CD14-positive monocyte (primary cell): ENCODE measurements around the gene INSIG2. TPM values are rescaled to one million over a fixed set of nuclear protein-coding genes. Genes with fewer than 3 reads are reported as not detected.

Experiments used
- DNase-seq, 3 donors: peaks; one replicate each; pipeline ENCODE4 v3.0.0-alpha.2; 2011 to 2022
- H2AFZ ChIP-seq: 2 replicates; pipeline ENCODE4 v1.6.0; 2012; ENCODE audit warnings: mild to moderate bottlenecking, low read depth, low read length, inconsistent platforms; ENCODE audit not compliant: insufficient read depth, poor library complexity, severe bottlenecking
- H3K27ac ChIP-seq, 2 donors: 1 replicate in 1 of 2; 2 replicates in 1 of 2; pipeline ENCODE4 v1.5.1; 2012 to 2013; ENCODE audit warnings: low read length in 2 of 2, control low read depth in 1 of 2, inconsistent platforms in 1 of 2, low read depth in 1 of 2, mild to moderate bottlenecking in 1 of 2
- H3K27me3 ChIP-seq, 2 donors: one replicate each; pipeline versions ENCODE4 v1.6.0 to v1.6.1; 2011 to 2013; ENCODE audit warnings: low read length in 2 of 2; ENCODE audit not compliant: control insufficient read depth in 2 of 2, insufficient read depth in 2 of 2
- H3K36me3 ChIP-seq, 2 donors: replicated peaks in 1 of 2; 1 replicate in 1 of 2; 2 replicates in 1 of 2; pipeline versions ENCODE4 v1.5.1 to v1.6.1; 2012 to 2013; ENCODE audit warnings: low read length in 2 of 2, control low read depth in 1 of 2, inconsistent platforms in 1 of 2, mild to moderate bottlenecking in 1 of 2; ENCODE audit not compliant: insufficient read depth in 2 of 2, control insufficient read depth in 1 of 2
- H3K4me1 ChIP-seq, 2 donors: 1 replicate in 1 of 2; 2 replicates in 1 of 2; pipeline versions ENCODE4 v1.5.1 to v1.6.1; 2012 to 2013; ENCODE audit warnings: low read length in 2 of 2, control low read depth in 1 of 2, inconsistent platforms in 1 of 2, mild to moderate bottlenecking in 1 of 2, moderate library complexity in 1 of 2; ENCODE audit not compliant: insufficient read depth in 2 of 2, control insufficient read depth in 1 of 2
- H3K4me2 ChIP-seq: replicated peaks from 2 replicates; pipeline ENCODE3; 2012; ENCODE audit warnings: low read length, moderate library complexity, mild to moderate bottlenecking; ENCODE audit not compliant: poor library complexity, severe bottlenecking; ENCODE audit errors: extremely low read depth
- H3K4me3 ChIP-seq, 3 experiments: fragments of 200-600 bp in 1 of 3; sonication (generic) in 1 of 3; replicated peaks in 1 of 3; 1 replicate in 2 of 3; 2 replicates in 1 of 3; pipeline ENCODE4 v1.5.1; 2011 to 2013; ENCODE audit warnings: low read length in 3 of 3, mild to moderate bottlenecking in 3 of 3, control low read depth in 2 of 3, low read depth in 2 of 3, inconsistent platforms in 1 of 3, moderate library complexity in 1 of 3
- H3K79me2 ChIP-seq: 2 replicates; pipeline ENCODE4 v1.6.0; 2012; ENCODE audit warnings: mild to moderate bottlenecking, control low read depth, inconsistent platforms, low read length, moderate library complexity; ENCODE audit not compliant: insufficient read depth
- H3K9ac ChIP-seq: 2 replicates; pipeline ENCODE4 v1.6.0; 2017; ENCODE audit warnings: low read length, mild to moderate bottlenecking; ENCODE audit not compliant: insufficient read depth, poor library complexity, severe bottlenecking
- H3K9me3 ChIP-seq, 2 donors: replicated peaks in 1 of 2; 1 replicate in 1 of 2; 2 replicates in 1 of 2; pipeline versions ENCODE4 v1.5.1 to v1.6.1; 2012 to 2013; ENCODE audit warnings: low read length in 2 of 2, control low read depth in 1 of 2; ENCODE audit not compliant: control insufficient read depth in 1 of 2, insufficient read depth in 1 of 2
- H4K20me1 ChIP-seq: 2 replicates; pipeline ENCODE4 v1.6.0; 2012; ENCODE audit warnings: mild to moderate bottlenecking, low read length, control low read depth, moderate library complexity; ENCODE audit not compliant: insufficient read depth
- H3K27ac Mint-ChIP-seq, 7 donors: one replicate each; pipeline ENCODE4 v1.8.0; 2020; ENCODE audit warnings: mild to moderate bottlenecking in 7 of 7, mixed read lengths in 7 of 7, moderate library complexity in 6 of 7, inconsistent platforms in 2 of 7
- H3K27me3 Mint-ChIP-seq, 3 donors: one replicate each; pipeline ENCODE4 v1.8.0; 2021 to 2022; ENCODE audit warnings: low read depth in 3 of 3, mild to moderate bottlenecking in 3 of 3, mixed read lengths in 3 of 3, moderate library complexity in 3 of 3, inconsistent platforms in 1 of 3
- H3K36me3 Mint-ChIP-seq, 2 donors: one replicate each; pipeline ENCODE4 v1.8.0; 2020; ENCODE audit warnings: mixed read lengths in 2 of 2, inconsistent platforms in 1 of 2, mild to moderate bottlenecking in 1 of 2
- H3K4me1 Mint-ChIP-seq: one replicate; pipeline ENCODE4 v1.8.0; 2020; ENCODE audit warnings: mild to moderate bottlenecking, mixed read lengths
- H3K4me3 Mint-ChIP-seq, 2 donors: one replicate each; pipeline ENCODE4 v1.8.0; 2020; ENCODE audit warnings: mild to moderate bottlenecking in 2 of 2, mixed read lengths in 2 of 2, moderate library complexity in 1 of 2
- H3K9me3 Mint-ChIP-seq, 7 donors: one replicate each; pipeline ENCODE4 v1.8.0; 2020 to 2022; ENCODE audit warnings: mixed read lengths in 7 of 7, mild to moderate bottlenecking in 6 of 7, moderate library complexity in 6 of 7, inconsistent platforms in 2 of 7
- CTCF ChIP-seq: fragments of 200-600 bp; IDR thresholded peaks from one replicate; pipeline ENCODE4 v1.8.0; 2022; ENCODE audit warnings: antibody characterized with exemption, mild to moderate bottlenecking
- WGBS: methylation state at CpG from one replicate; pipeline ENCODE4 v1.1.5; 2013; ENCODE audit warnings: missing lambda C conversion rate; ENCODE audit not compliant: insufficient coverage; 5-methylcytosine and 5-hydroxymethylcytosine counted together
- intact Hi-C, 2 donors: fragments of 100-400 bp; cut with micrococcal nuclease; formaldehyde crosslinking; loops; one replicate each; pipeline versions ENCODE4 v1.15.0 to v1.15.1; 2023
- polyA plus RNA-seq, 3 donors: library from polyadenylated mRNA; depleted of rRNA in 1 of 3; unstranded in 2 of 3; stranded (reverse) in 1 of 3; fragments of 300-500 nt in 2 of 3; fragments of >200 nt in 1 of 3; fragmentation: Illumina TruSeq in 2 of 3; gene quantifications; 1 replicate in 2 of 3; 2 replicates in 1 of 3; pipeline ENCODE4 v1.2.3, GENCODE V29; 2012 to 2021

INSIG2 gene
- polyA plus RNA-seq, 3 donors, result 13.6 to 17.2 (median 14.8) TPM

DNA sequence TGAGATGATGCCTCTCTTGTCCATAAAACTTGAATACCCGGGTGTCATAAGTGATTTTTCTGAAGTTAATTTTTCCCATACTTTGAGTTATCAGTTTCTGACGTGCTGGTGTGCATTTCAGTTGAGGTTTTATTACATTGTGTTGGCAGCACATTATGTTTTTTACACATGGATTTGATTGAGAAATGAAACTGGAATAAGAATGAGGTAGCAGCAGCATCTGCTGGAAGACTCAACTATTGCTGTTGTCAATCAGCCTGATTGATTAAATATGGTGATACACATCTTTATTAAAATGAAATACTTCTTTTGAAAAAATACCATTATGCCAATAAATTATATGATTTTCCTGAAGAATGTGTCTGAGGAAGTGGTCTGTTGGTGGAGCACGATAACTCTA lies 60.5 kb downstream of the INSIG2 start:
- Histone ChIP-seq H3K4me3 (no peak overlapping the region), H3K9ac (no peak overlapping the region), H3K36me3 (no peaks in the 10 kb centered on the region), H3K4me1 (no peaks in the 10 kb centered on the region), H3K79me2 (no peaks in the 10 kb centered on the region), H3K4me2 (no peak overlapping the region), H3K27me3 (no peaks in the 10 kb centered on the region), H3K27ac (no peak overlapping the region), H3K9me3 (no peaks in the 10 kb centered on the region), H4K20me1 (no peaks in the 10 kb centered on the region), H2AFZ (no peak overlapping the region)
- Mint-ChIP-seq H3K36me3 (no peaks in the 10 kb centered on the region), H3K27me3 (peaks cover 0 to 5% (median 2%) of the 10 kb centered on the region in 3 donors), H3K27ac (no peak overlapping the region), H3K4me1 (peaks cover 2% of the 10 kb centered on the region), H3K4me3 (no peak overlapping the region), H3K9me3 (no peaks in the 10 kb centered on the region)
- intact Hi-C loops, result no loop called here
- no CpG with 5 or more reads among the region's 3 CpGs for WGBS
- no peak for DNase-seq
- no peak for TF ChIP-seq CTCF

- Histone ChIP-seq H3K4me3 (no peak overlapping the region), H3K36me3 (no peaks in the 10 kb centered on the region), H2AFZ (peak overlapping the region; percentile 11), H3K79me2 (no peaks in the 10 kb centered on the region), H3K4me1 (no peaks in the 10 kb centered on the region), H4K20me1 (no peaks in the 10 kb centered on the region), H3K27me3 (no peaks in the 10 kb centered on the region), H3K27ac (no peak overlapping the region), H3K9me3 (no peaks in the 10 kb centered on the region), H3K9ac (no peak overlapping the region), H3K4me2 (no peak overlapping the region)
- peaks cover 0 to 5% (median 0%) of the 10 kb centered on the region in 3 donors for H3K27me3 Mint-ChIP-seq
- no peak for TF ChIP-seq CTCF
- H3K36me3 Mint-ChIP-seq, result no peaks in the 10 kb centered on the region
- no peaks in the 10 kb centered on the region for H3K9me3 Mint-ChIP-seq
- H3K4me3 Mint-ChIP-seq, result no peak overlapping the region
- intact Hi-C loops, result no loop called here
- peak overlapping the region in 1 of 7 donors; percentile 34 for H3K27ac Mint-ChIP-seq
- DNase-seq, result no peak
- peaks cover 2% of the 10 kb centered on the region for H3K4me1 Mint-ChIP-seq
Observed at GRCh38 chr2:118150294-118150693, 62.0 kb downstream of the INSIG2 start.
